ENCODE measurements around the gene NPL.

- TF ChIP-seq CTCF (IDR thresholded peaks at IDR 0.05) (no peak), EZH2 (IDR thresholded peaks at IDR 0.05) (no peak), EZH2phosphoT487 (IDR thresholded peaks at IDR 0.05) (no peak)
Measured at GRCh38 chr1:182816863-182817262, 27.3 kb downstream of the NPL start.

Measured in neural progenitor cell (in vitro differentiated cells).